Panc1 (cell line): ENCODE results near the gene LGR5. TPM values are rescaled to one million over a fixed set of nuclear protein-coding genes. Genes with fewer than 3 reads are reported as not detected.
"Not testable (repeated sequence)": the region's sequence is repeated elsewhere in the genome, so short reads cannot be mapped to it uniquely, and the experiment has no call there.

Experiments used
- ATAC-seq: fragments of 200-7000 bp; cut with Tn5 transposase; 2 replicates; pipeline ENCODE4 v1.9.1; 2020; ENCODE audit warnings: mild to moderate bottlenecking, moderate library complexity
- BruUV-seq: library from RNA; stranded (reverse); fragments of 400-500 nt; replicated peaks from 2 replicates; lab custom pipeline; 2021; lab: Mats Ljungman, UMichigan
- CTCF ChIA-PET: fragments of 300-600 bp; sonication (Branson Sonifier 250); formaldehyde crosslinking; loops from one replicate; lab custom pipeline; 2022; ENCODE audit warnings: antibody characterized with exemption; lab: Charles Lee
- POLR2A ChIA-PET: fragments of 300-600 bp; sonication (Branson Sonifier 250); formaldehyde crosslinking; loops from one replicate; lab custom pipeline; 2022; ENCODE audit warnings: antibody characterized with exemption; lab: Charles Lee
- DNase-seq: peaks from one replicate; pipeline ENCODE4 v3.0.0-alpha.2; 2010; ENCODE audit warnings: low read depth, low spot score
- H3K27ac ChIP-seq: 2 replicates; pipeline ENCODE4 v1.5.1; 2011; ENCODE audit warnings: mild to moderate bottlenecking, low read length, inconsistent platforms
- H3K27me3 ChIP-seq: fragments of 200-500 bp; sonication (Bioruptor generic); 2 replicates; pipeline ENCODE4 v1.6.0; 2014; ENCODE audit warnings: low read length, inconsistent platforms; ENCODE audit not compliant: control insufficient read depth, insufficient read depth
- H3K36me3 ChIP-seq: fragments of 200-500 bp; sonication (Bioruptor generic); 2 replicates; pipeline ENCODE4 v1.5.1; 2014; ENCODE audit warnings: inconsistent platforms, mild to moderate bottlenecking, low read length, moderate library complexity; ENCODE audit not compliant: control insufficient read depth, insufficient read depth
- H3K4me1 ChIP-seq: 2 replicates; pipeline ENCODE4 v1.5.1; 2011; ENCODE audit warnings: inconsistent platforms, mild to moderate bottlenecking, low read length, moderate library complexity; ENCODE audit not compliant: control insufficient read depth, insufficient read depth
- H3K4me3 ChIP-seq, 2 experiments: 2 replicates each; pipeline ENCODE4 v1.5.1; 2011 to 2012; ENCODE audit warnings: low read depth in 2 of 2, low read length in 2 of 2, mild to moderate bottlenecking in 2 of 2, inconsistent platforms in 1 of 2, moderate library complexity in 1 of 2
- H3K9me3 ChIP-seq: fragments of 200-500 bp; sonication (Bioruptor generic); 2 replicates; pipeline ENCODE4 v1.5.1; 2014; ENCODE audit warnings: low read depth, mild to moderate bottlenecking, inconsistent platforms, low read length, moderate library complexity; ENCODE audit not compliant: control insufficient read depth, insufficient read depth
- POLR2AphosphoS5 ChIP-seq: IDR thresholded peaks from 2 replicates; pipeline ENCODE4 v1.6.1; 2012; ENCODE audit warnings: mild to moderate bottlenecking, low read depth, low read length, moderate library complexity
- SIN3A ChIP-seq: IDR thresholded peaks from 2 replicates; pipeline ENCODE4 v1.6.1; 2012; ENCODE audit warnings: low read depth, mild to moderate bottlenecking, low read length, moderate library complexity, borderline replicate concordance; ENCODE audit not compliant: insufficient read depth
- TCF7L2 ChIP-seq: IDR thresholded peaks from 2 replicates; pipeline ENCODE4 v1.6.1; 2011; ENCODE audit warnings: mild to moderate bottlenecking, low read depth, low read length, inconsistent platforms
- in situ Hi-C: cut with HindIII; loops from 2 replicates; pipeline ENCODE4 v1.10.0; 2016; ENCODE audit warnings: low sequenced_read_pairs, low pct_unique_long_range_greater_than_20kb
- intact Hi-C: fragments of 100-400 bp; cut with micrococcal nuclease; formaldehyde crosslinking; loops from one replicate; pipeline ENCODE4 v1.10.0; 2022; ENCODE audit not compliant: unreplicated experiment
- total RNA-seq: library from RNA; stranded (reverse); gene quantifications from one replicate; pipeline ENCODE4 v1.2.1, GENCODE V29; 2021; ENCODE audit not compliant: unreplicated experiment
- TF ChIP-seq, protein P1 (sequence below), 2 experiments: IDR thresholded peaks; 2 replicates each; pipeline ENCODE4 v1.6.1; 2011 to 2012; ENCODE audit warnings: low read depth in 2 of 2, control low read depth in 1 of 2, low read length in 1 of 2, mild to moderate bottlenecking in 1 of 2, moderate library complexity in 1 of 2; ENCODE audit not compliant: insufficient read depth in 1 of 2
- TF ChIP-seq, protein P2 (sequence below): fragments of 450-650 bp; IDR thresholded peaks from 2 replicates; pipeline ENCODE4 v1.5.1; 2017; ENCODE audit warnings: mild to moderate bottlenecking

LGR5 gene
- total RNA-seq, 1 experiment from 2014 or later: 1.9 TPM

DNA sequence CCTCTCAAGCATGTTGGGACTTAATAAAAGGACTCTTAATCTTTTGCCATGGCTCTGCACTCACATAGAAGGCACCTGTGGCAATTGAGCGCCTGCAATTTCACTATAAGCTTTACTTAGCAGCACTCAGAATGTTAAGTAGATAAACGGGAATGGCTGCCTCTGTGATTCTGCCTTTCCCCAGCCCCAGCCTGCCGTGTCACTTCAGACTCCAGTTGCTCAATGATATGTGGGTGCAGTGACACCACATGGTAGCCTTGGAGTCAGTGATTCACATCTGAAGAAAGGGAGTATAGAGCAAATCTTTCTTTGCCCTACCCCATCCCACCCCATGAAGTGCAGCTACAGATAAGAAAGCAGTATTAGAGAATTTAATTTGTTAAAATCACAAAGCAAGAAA is 127.9 kb downstream of the LGR5 start:
- DNase-seq (no peak), ATAC-seq (no peak)
- POLR2A ChIA-PET: no interaction called here
- BruUV-seq: no TSS peak
- H3K27me3 ChIP-seq: peaks cover 2% of the 10 kb centered on the region; the same call in 1 of the 2 replicates
- no peaks in the 10 kb centered on the region for H3K36me3 ChIP-seq
- intact Hi-C loops (no loop called here), in situ Hi-C loops (no loop called here)
- no peaks in the 10 kb centered on the region for H3K9me3 ChIP-seq
- H3K4me3 ChIP-seq: no peak overlapping the region
- H3K27ac ChIP-seq: no peak overlapping the region
- H3K4me1 ChIP-seq: no peaks in the 10 kb centered on the region
- TF ChIP-seq TCF7L2 (no peak), SIN3A (no peak), POLR2AphosphoS5 (no peak)
- TF ChIP-seq, protein P1, sequence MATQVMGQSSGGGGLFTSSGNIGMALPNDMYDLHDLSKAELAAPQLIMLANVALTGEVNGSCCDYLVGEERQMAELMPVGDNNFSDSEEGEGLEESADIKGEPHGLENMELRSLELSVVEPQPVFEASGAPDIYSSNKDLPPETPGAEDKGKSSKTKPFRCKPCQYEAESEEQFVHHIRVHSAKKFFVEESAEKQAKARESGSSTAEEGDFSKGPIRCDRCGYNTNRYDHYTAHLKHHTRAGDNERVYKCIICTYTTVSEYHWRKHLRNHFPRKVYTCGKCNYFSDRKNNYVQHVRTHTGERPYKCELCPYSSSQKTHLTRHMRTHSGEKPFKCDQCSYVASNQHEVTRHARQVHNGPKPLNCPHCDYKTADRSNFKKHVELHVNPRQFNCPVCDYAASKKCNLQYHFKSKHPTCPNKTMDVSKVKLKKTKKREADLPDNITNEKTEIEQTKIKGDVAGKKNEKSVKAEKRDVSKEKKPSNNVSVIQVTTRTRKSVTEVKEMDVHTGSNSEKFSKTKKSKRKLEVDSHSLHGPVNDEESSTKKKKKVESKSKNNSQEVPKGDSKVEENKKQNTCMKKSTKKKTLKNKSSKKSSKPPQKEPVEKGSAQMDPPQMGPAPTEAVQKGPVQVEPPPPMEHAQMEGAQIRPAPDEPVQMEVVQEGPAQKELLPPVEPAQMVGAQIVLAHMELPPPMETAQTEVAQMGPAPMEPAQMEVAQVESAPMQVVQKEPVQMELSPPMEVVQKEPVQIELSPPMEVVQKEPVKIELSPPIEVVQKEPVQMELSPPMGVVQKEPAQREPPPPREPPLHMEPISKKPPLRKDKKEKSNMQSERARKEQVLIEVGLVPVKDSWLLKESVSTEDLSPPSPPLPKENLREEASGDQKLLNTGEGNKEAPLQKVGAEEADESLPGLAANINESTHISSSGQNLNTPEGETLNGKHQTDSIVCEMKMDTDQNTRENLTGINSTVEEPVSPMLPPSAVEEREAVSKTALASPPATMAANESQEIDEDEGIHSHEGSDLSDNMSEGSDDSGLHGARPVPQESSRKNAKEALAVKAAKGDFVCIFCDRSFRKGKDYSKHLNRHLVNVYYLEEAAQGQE (IDR thresholded peaks at IDR 0.05; ENCODE audit: insufficient read depth in 1 of 2, low read depth in 2 of 2, low read length in 1 of 2): no peak
- TF ChIP-seq, protein P2, sequence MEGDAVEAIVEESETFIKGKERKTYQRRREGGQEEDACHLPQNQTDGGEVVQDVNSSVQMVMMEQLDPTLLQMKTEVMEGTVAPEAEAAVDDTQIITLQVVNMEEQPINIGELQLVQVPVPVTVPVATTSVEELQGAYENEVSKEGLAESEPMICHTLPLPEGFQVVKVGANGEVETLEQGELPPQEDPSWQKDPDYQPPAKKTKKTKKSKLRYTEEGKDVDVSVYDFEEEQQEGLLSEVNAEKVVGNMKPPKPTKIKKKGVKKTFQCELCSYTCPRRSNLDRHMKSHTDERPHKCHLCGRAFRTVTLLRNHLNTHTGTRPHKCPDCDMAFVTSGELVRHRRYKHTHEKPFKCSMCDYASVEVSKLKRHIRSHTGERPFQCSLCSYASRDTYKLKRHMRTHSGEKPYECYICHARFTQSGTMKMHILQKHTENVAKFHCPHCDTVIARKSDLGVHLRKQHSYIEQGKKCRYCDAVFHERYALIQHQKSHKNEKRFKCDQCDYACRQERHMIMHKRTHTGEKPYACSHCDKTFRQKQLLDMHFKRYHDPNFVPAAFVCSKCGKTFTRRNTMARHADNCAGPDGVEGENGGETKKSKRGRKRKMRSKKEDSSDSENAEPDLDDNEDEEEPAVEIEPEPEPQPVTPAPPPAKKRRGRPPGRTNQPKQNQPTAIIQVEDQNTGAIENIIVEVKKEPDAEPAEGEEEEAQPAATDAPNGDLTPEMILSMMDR: no peak
- CTCF ChIA-PET: no interaction called here

DNA sequence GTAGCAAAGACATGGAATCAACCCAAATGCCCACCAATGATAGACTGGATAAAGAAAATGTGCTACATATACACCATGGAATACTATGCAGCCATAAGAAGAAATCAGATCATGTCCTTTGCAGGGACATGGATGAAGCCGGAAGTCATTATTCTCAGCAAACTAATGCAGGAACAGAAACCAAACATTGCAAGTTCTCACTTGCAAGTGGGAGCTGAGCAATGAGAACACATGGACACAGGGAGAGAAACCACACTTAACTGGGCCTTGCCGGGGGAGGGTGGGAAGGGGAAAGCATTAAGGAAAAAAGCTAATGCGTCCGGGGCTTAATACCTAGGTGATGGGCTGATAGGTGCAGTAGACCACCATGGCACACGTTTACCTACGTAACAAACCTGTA is 130.3 kb downstream of the LGR5 start:
- ATAC-seq, H3K4me3 ChIP-seq, H3K4me1 ChIP-seq, BruUV-seq, DNase-seq, in situ Hi-C loops, H3K27me3 ChIP-seq, intact Hi-C loops, POLR2A ChIA-PET, H3K36me3 ChIP-seq, H3K9me3 ChIP-seq, H3K27ac ChIP-seq, CTCF ChIA-PET: not testable (repeated sequence)

DNA sequence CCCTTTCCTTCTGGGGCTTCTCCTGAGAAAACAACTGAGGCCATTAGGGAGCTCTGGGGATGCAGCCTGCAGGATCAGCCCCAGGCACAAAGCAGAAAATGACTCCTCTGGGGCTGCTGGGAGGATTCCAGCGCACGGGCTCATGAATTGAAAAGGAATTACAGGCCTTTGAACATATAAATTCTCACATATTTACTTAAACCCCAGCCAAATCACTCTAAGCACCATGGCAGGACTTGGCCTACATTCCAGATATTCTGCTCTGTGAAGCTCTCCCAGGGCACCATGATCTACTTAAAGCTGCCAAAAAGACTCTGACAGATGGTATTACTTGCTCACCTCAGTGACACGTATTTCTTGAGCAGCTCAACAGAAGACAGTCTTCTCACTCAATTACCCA is 136.9 kb downstream of the LGR5 start:
- ChIA-PET CTCF (no interaction called here), POLR2A (no interaction called here)
- intact Hi-C loops (no loop called here), in situ Hi-C loops (no loop called here)
- ATAC-seq (no peak), DNase-seq (no peak)
- no peaks in the 10 kb centered on the region for H3K27me3 ChIP-seq
- no peaks in the 10 kb centered on the region for H3K4me1 ChIP-seq
- BruUV-seq: no TSS peak
- TF ChIP-seq POLR2AphosphoS5: no peak
- TF ChIP-seq, protein P1 (IDR thresholded peaks at IDR 0.05; ENCODE audit: insufficient read depth in 1 of 2, low read depth in 2 of 2, low read length in 1 of 2): no peak
- no peak for TF ChIP-seq TCF7L2
- TF ChIP-seq, protein P2: no peak
- TF ChIP-seq SIN3A: no peak
- H3K9me3 ChIP-seq: no peaks in the 10 kb centered on the region
- H3K27ac ChIP-seq: no peak overlapping the region
- H3K4me3 ChIP-seq: no peak overlapping the region
- H3K36me3 ChIP-seq: no peaks in the 10 kb centered on the region
